ENCODE data around the gene TGIF1. TPM values are rescaled to one million over a fixed set of nuclear protein-coding genes. Genes with fewer than 3 reads are reported as not detected.
"Not testable (repeated sequence)": the region's sequence is repeated elsewhere in the genome, so short reads cannot be mapped to it uniquely, and the experiment has no call there.

TGIF1 gene
- total RNA-seq, 2 experiments from 2014 or later: 54.6 to 55.4 TPM

DNA sequence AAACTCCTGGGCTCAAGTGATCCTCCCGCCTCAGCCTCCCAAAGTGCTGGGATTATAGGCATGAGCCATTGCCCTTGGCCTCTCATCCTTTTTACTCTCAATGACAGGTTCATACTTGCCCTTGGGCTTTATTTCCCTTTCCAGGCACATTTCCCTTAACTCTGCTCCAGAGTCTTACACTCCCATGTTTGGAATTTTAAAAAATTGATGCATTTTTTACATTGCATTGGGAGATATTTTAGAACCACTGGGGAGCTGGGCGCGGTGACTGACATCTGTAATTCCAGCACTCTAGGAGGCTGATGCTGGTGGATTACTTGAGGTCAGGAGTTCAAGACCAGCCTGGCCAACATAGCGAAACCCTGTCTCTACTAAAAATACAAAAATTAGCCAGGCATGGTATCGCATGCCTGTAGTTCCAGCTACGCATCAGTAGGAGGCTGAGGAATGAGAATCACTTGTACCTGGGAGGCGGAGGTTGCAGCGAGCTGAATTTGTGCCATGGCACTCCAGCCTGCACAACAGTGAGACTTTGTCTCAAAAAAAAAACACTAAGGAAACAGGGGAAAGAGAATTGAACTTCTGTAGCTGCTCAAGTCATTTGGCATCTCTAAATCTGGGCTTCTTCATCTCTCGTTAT, 18.2 kb downstream of the TGIF1 start:
- H3K4me1 ChIP-seq (ENCODE audit: insufficient read depth, low read length): peaks cover 11% of the 10 kb centered on the region
- no peak overlapping the region for H3K4me3 ChIP-seq (ENCODE audit: low read length)
- H3K9me3 ChIP-seq (ENCODE audit: control insufficient read depth in 1 of 2, insufficient read depth in 1 of 2, low read length in 2 of 2): no peaks in the 10 kb centered on the region
- CTCF ChIA-PET: no interaction called here
- H3K36me3 Mint-ChIP-seq (ENCODE audit: low read depth): no peaks in the 10 kb centered on the region
- no peak overlapping the region for H3K27ac Mint-ChIP-seq
- TF ChIP-seq, protein P1, sequence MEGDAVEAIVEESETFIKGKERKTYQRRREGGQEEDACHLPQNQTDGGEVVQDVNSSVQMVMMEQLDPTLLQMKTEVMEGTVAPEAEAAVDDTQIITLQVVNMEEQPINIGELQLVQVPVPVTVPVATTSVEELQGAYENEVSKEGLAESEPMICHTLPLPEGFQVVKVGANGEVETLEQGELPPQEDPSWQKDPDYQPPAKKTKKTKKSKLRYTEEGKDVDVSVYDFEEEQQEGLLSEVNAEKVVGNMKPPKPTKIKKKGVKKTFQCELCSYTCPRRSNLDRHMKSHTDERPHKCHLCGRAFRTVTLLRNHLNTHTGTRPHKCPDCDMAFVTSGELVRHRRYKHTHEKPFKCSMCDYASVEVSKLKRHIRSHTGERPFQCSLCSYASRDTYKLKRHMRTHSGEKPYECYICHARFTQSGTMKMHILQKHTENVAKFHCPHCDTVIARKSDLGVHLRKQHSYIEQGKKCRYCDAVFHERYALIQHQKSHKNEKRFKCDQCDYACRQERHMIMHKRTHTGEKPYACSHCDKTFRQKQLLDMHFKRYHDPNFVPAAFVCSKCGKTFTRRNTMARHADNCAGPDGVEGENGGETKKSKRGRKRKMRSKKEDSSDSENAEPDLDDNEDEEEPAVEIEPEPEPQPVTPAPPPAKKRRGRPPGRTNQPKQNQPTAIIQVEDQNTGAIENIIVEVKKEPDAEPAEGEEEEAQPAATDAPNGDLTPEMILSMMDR (IDR thresholded peaks at IDR 0.05): no peak
- no peak overlapping the region for H3K4me3 Mint-ChIP-seq
- no peaks in the 10 kb centered on the region for H3K9me3 Mint-ChIP-seq
- H3K27me3 Mint-ChIP-seq: no peaks in the 10 kb centered on the region
- H3K36me3 ChIP-seq (ENCODE audit: insufficient read depth, low read length): no peaks in the 10 kb centered on the region
- ATAC-seq (ENCODE audit: poor library complexity) (no peak), DNase-seq (no peak)
- H3K27me3 ChIP-seq (ENCODE audit: control insufficient read depth in 1 of 2, insufficient read depth in 2 of 2, low read length in 2 of 2): no peaks in the 10 kb centered on the region
- peaks cover 22% of the 10 kb centered on the region for H3K4me1 Mint-ChIP-seq (ENCODE audit: low read depth)
- intact Hi-C loops (cut with DNase I, micrococcal nuclease): loop anchor here in 1 of 2 experiments (5.0 kb wide), 1 partner anchor 199 kb away; no protein-coding TSS in a partner anchor
- POLR2A ChIA-PET: interaction anchor here (5.0 kb wide), 1 partner anchor 15 kb away, joined by 46 read pairs; no protein-coding TSS in a partner anchor
- no peak overlapping the region for H3K27ac ChIP-seq (ENCODE audit: low read depth in 1 of 2, low read length in 2 of 2)

DNA sequence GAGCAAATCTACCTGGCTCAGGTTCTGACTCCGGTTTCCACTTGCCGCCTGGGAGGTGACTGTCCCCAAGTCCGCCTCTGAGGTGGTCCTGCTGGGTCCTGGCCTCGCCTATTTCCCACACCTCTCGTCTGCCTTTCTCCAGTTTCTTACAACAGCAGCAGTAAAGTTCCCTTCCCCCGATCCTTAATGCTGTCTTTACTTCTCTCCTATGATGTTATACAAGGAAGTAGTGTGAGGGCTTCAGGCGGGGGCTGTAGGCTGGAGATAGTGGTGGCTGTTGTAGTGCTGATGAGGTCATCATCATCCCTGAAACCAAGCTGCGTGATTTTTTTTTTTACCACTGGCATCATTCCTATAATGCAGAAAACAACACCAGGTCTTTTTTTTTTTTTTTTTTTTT, 18.9 kb downstream of the TGIF1 start:
- intact Hi-C loops (cut with DNase I, micrococcal nuclease): loop anchor here in 1 of 2 experiments (5.0 kb wide), 1 partner anchor 198 kb away; no protein-coding TSS in a partner anchor
- Mint-ChIP-seq H3K9me3 (no peaks in the 10 kb centered on the region), H3K27me3 (no peaks in the 10 kb centered on the region), H3K36me3 (ENCODE audit: low read depth) (no peaks in the 10 kb centered on the region), H3K4me3 (no peak overlapping the region), H3K4me1 (ENCODE audit: low read depth) (peaks cover 22% of the 10 kb centered on the region), H3K27ac (no peak overlapping the region)
- H3K9me3 ChIP-seq (ENCODE audit: control insufficient read depth in 1 of 2, insufficient read depth in 1 of 2, low read length in 2 of 2): no peaks in the 10 kb centered on the region
- no peaks in the 10 kb centered on the region for H3K27me3 ChIP-seq (ENCODE audit: control insufficient read depth in 1 of 2, insufficient read depth in 2 of 2, low read length in 2 of 2)
- H3K27ac ChIP-seq (ENCODE audit: low read depth in 1 of 2, low read length in 2 of 2): no peak overlapping the region
- ChIA-PET POLR2A (interaction anchor here (5.0 kb wide), 1 partner anchor 16 kb away, joined by 46 read pairs; no protein-coding TSS in a partner anchor), CTCF (interaction anchor here (0.7 to 1.5 kb wide), 2 partner anchors 14 to 126 kb away, joined by 4 read pairs; no protein-coding TSS in a partner anchor)
- peaks cover 11% of the 10 kb centered on the region for H3K4me1 ChIP-seq (ENCODE audit: insufficient read depth, low read length)
- ATAC-seq (ENCODE audit: poor library complexity) (no peak), DNase-seq (no peak)
- no peaks in the 10 kb centered on the region for H3K36me3 ChIP-seq (ENCODE audit: insufficient read depth, low read length)
- no peak overlapping the region for H3K4me3 ChIP-seq (ENCODE audit: low read length)
- TF ChIP-seq, protein P1 (IDR thresholded peaks at IDR 0.05): no peak

DNA sequence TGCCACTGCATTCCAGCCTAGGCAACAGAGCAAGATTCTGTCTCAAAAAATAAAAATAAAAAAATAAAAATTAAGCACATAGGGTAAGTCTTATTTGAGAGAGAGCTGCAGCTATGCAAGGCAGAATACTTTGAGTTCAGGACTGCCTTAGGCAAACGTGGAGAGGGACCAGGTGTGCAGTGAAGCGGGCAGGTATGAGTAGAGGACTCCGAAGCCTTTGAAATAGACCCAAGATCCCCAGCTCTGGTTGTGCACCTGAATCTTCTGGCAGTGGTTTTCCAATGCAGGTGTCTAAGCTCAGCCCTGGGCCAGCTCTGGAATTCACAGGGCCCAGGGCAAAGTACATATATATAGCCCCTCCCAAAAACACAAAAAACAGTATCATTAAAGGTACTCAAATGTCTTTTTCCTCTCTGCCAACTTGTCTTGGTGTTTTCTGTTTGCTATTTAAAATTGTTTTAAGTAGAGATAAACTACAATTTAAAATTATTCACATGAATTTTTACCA, 21.2 kb downstream of the TGIF1 start:
- CTCF ChIA-PET: no interaction called here
- H3K4me3 ChIP-seq (ENCODE audit: low read length): no peak overlapping the region
- ATAC-seq (ENCODE audit: poor library complexity): no peak
- no peaks in the 10 kb centered on the region for H3K27me3 Mint-ChIP-seq
- H3K27me3 ChIP-seq (ENCODE audit: control insufficient read depth in 1 of 2, insufficient read depth in 2 of 2, low read length in 2 of 2): no peaks in the 10 kb centered on the region
- POLR2A ChIA-PET: no interaction called here
- H3K36me3 ChIP-seq (ENCODE audit: insufficient read depth, low read length): no peaks in the 10 kb centered on the region
- H3K27ac Mint-ChIP-seq: no peak overlapping the region
- peaks cover 16% of the 10 kb centered on the region for H3K4me1 Mint-ChIP-seq (ENCODE audit: low read depth)
- H3K4me3 Mint-ChIP-seq: no peak overlapping the region
- H3K4me1 ChIP-seq (ENCODE audit: insufficient read depth, low read length): peaks cover 6% of the 10 kb centered on the region
- no peaks in the 10 kb centered on the region for H3K9me3 ChIP-seq (ENCODE audit: control insufficient read depth in 1 of 2, insufficient read depth in 1 of 2, low read length in 2 of 2)
- H3K9me3 Mint-ChIP-seq: no peaks in the 10 kb centered on the region
- DNase-seq: no peak
- TF ChIP-seq, protein P1 (IDR thresholded peaks at IDR 0.05): no peak
- no peak overlapping the region for H3K27ac ChIP-seq (ENCODE audit: low read depth in 1 of 2, low read length in 2 of 2)
- no peaks in the 10 kb centered on the region for H3K36me3 Mint-ChIP-seq (ENCODE audit: low read depth)
- intact Hi-C loops (cut with DNase I, micrococcal nuclease): no loop called here

DNA sequence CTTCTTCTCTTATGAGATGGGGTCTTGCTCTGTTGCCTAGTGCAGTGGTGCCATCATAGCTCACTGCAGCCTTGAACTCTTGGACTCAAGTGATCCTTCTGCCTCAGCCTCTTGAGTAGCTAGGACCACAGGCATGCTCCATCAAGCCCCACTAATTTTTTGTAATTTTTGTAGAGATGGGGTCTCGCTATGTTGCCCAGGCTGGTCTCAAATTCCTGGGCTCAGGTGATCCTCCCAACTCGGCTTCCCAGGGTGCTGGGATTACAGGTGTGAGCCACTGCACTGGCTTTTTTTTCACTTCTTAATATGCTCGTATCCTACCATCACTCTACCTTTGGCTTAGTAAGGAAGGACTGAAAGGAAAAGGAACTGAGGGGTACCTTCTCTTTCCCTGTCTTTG, 22.1 kb downstream of the TGIF1 start:
- H3K27ac Mint-ChIP-seq; DNase-seq; H3K9me3 Mint-ChIP-seq; H3K27me3 Mint-ChIP-seq; CTCF ChIA-PET; H3K9me3 ChIP-seq (ENCODE audit: control insufficient read depth in 1 of 2, insufficient read depth in 1 of 2, low read length in 2 of 2); intact Hi-C loops (cut with DNase I, micrococcal nuclease); H3K36me3 ChIP-seq (ENCODE audit: insufficient read depth, low read length); H3K27ac ChIP-seq (ENCODE audit: low read depth in 1 of 2, low read length in 2 of 2); H3K27me3 ChIP-seq (ENCODE audit: control insufficient read depth in 1 of 2, insufficient read depth in 2 of 2, low read length in 2 of 2); H3K4me3 ChIP-seq (ENCODE audit: low read length); H3K4me3 Mint-ChIP-seq; ATAC-seq (ENCODE audit: poor library complexity); H3K4me1 ChIP-seq (ENCODE audit: insufficient read depth, low read length); H3K4me1 Mint-ChIP-seq (ENCODE audit: low read depth); H3K36me3 Mint-ChIP-seq (ENCODE audit: low read depth): not testable (repeated sequence)
- POLR2A ChIA-PET: interaction anchor here (1.4 kb wide), 1 partner anchor 122 kb away, joined by 5 read pairs; no protein-coding TSS in a partner anchor
